SK-N-MC (cell line): ENCODE measurements around the gene KBTBD6.

Source experiments
- EZH2 ChIP-seq: fragments of 200-600 bp; sonication (generic); IDR thresholded peaks from one replicate; pipeline ENCODE4 v1.6.1; 2017; ENCODE audit warnings: antibody characterized with exemption
- POLR2AphosphoS5 ChIP-seq: IDR thresholded peaks from 2 replicates; pipeline ENCODE4 v1.6.1; 2012; ENCODE audit warnings: mild to moderate bottlenecking, low read depth, low read length, borderline replicate concordance

DNA sequence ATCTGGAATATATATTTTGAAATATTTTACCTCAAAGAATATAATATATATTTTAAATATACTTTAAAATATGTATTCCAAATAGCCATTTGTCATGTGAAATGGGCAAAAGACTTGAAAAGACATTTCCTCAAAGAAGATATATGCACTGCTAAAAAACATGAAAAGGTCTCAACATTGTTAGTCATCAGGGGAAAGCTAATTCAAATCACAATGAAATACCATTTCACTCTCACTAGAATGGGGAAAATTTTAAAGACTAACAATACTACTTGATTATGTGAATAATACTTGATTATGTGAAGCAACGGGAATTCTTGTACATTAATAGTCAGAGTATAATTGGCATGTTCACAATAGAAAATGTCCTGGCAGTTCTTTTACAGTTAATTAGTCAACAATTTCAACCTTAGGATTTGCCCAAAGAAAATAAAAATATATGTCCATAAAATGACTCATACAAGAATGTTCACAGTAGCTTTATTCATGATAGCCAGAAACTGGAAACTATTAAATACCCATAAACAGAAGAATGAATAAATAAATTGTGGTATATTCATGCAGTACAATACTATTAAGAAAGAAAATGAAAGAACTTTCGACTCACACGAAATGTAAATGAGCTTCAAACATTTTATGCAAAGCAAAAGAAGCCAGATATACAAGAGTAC lies 6.8 kb upstream of the KBTBD6 start:
- TF ChIP-seq POLR2AphosphoS5 (no peak), EZH2 (no peak)
